HEK293T (cell line): ENCODE results near the gene ARHGAP9.

Experiments
- BHLHE40 ChIP-seq: fragments of 450-650 bp; IDR thresholded peaks from 2 replicates; pipeline ENCODE4 v1.6.1; 2016; ENCODE audit warnings: mild to moderate bottlenecking, moderate library complexity, borderline replicate concordance
- CTBP1 ChIP-seq: fragments of 450-650 bp; IDR thresholded peaks from 2 replicates; pipeline ENCODE4 v1.6.1; 2016; ENCODE audit warnings: borderline replicate concordance
- ELF4 ChIP-seq: fragments of 450-650 bp; IDR thresholded peaks from 2 replicates; pipeline ENCODE4 v1.6.1; 2017; ENCODE audit warnings: antibody characterized with exemption
- FOXA1 ChIP-seq: fragments of 450-650 bp; IDR thresholded peaks from 2 replicates; pipeline ENCODE4 v1.6.1; 2016; ENCODE audit warnings: mild to moderate bottlenecking
- FOXK2 ChIP-seq: fragments of 450-650 bp; IDR thresholded peaks from 2 replicates; pipeline ENCODE4 v1.6.1; 2016; ENCODE audit warnings: mild to moderate bottlenecking
- FOXM1 ChIP-seq: fragments of 450-650 bp; IDR thresholded peaks from 2 replicates; pipeline ENCODE4 v1.6.1; 2017; ENCODE audit warnings: mild to moderate bottlenecking, borderline replicate concordance
- HDGF ChIP-seq: fragments of 450-650 bp; IDR thresholded peaks from 2 replicates; pipeline ENCODE4 v1.6.1; 2017; ENCODE audit warnings: antibody characterized with exemption, borderline replicate concordance
- LEF1 ChIP-seq: fragments of 450-650 bp; IDR thresholded peaks from 2 replicates; pipeline ENCODE4 v1.6.1; 2017; ENCODE audit warnings: mild to moderate bottlenecking, borderline replicate concordance
- NFRKB ChIP-seq: fragments of 450-650 bp; IDR thresholded peaks from 2 replicates; pipeline ENCODE4 v1.6.1; 2016; ENCODE audit warnings: mild to moderate bottlenecking, moderate library complexity
- SP1 ChIP-seq: fragments of 450-650 bp; IDR thresholded peaks from 2 replicates; pipeline ENCODE4 v1.6.1; 2017
- SUZ12 ChIP-seq: fragments of 450-650 bp; IDR thresholded peaks from 2 replicates; pipeline ENCODE4 v1.6.1; 2016; ENCODE audit warnings: mild to moderate bottlenecking
- TARDBP ChIP-seq: fragments of 450-650 bp; IDR thresholded peaks from 2 replicates; pipeline ENCODE4 v1.6.1; 2016
- ZNF384 ChIP-seq: fragments of 450-650 bp; IDR thresholded peaks from 2 replicates; pipeline ENCODE4 v1.6.1; 2016
- TF ChIP-seq, protein P1 (sequence below): fragments of 450-650 bp; IDR thresholded peaks from 2 replicates; pipeline ENCODE4 v1.6.1; 2016

DNA sequence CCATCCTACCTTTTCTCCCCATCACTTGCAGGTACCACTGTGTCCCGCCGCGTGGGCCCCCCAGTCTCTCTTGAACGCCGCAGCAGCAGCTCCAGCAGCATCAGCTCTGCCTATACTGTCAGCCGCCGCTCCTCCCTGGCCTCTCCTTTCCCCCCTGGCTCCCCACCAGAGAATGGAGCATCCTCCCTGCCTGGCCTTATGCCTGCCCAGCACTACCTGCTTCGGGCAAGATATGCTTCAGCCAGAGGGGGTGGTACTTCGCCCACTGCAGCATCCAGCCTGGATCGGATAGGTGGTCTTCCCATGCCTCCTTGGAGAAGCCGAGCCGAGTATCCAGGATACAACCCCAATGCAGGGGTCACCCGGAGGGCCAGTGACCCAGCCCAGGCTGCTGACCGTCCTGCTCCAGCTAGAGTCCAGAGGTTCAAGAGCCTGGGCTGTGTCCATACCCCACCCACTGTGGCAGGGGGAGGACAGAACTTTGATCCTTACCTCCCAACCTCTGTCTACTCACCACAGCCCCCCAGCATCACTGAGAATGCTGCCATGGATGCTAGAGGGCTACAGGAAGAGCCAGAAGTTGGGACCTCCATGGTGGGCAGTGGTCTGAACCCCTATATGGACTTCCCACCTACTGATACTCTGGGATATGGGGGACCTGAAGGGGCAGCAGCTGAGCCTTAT, 9.2 kb downstream of the ARHGAP9 start:
- TF ChIP-seq FOXA1 (no peak), SUZ12 (no peak), CTBP1 (no peak), SP1 (no peak), FOXK2 (no peak), FOXM1 (no peak), NFRKB (no peak), TARDBP (no peak), HDGF (no peak), BHLHE40 (no peak), ELF4 (no peak), LEF1 (no peak), ZNF384 (no peak)
- TF ChIP-seq, protein P1, sequence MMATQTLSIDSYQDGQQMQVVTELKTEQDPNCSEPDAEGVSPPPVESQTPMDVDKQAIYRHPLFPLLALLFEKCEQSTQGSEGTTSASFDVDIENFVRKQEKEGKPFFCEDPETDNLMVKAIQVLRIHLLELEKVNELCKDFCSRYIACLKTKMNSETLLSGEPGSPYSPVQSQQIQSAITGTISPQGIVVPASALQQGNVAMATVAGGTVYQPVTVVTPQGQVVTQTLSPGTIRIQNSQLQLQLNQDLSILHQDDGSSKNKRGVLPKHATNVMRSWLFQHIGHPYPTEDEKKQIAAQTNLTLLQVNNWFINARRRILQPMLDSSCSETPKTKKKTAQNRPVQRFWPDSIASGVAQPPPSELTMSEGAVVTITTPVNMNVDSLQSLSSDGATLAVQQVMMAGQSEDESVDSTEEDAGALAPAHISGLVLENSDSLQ, result no peak
